Limb (tissue), 2 donors: ENCODE measurements around the gene SDR39U1.

Experiments
- DNase-seq, 2 donors: peaks; one replicate each; pipeline ENCODE4 v3.0.0-alpha.2; 2016; ENCODE audit errors: extremely low spot score in 2 of 2

The SDR39U1 gene

DNA sequence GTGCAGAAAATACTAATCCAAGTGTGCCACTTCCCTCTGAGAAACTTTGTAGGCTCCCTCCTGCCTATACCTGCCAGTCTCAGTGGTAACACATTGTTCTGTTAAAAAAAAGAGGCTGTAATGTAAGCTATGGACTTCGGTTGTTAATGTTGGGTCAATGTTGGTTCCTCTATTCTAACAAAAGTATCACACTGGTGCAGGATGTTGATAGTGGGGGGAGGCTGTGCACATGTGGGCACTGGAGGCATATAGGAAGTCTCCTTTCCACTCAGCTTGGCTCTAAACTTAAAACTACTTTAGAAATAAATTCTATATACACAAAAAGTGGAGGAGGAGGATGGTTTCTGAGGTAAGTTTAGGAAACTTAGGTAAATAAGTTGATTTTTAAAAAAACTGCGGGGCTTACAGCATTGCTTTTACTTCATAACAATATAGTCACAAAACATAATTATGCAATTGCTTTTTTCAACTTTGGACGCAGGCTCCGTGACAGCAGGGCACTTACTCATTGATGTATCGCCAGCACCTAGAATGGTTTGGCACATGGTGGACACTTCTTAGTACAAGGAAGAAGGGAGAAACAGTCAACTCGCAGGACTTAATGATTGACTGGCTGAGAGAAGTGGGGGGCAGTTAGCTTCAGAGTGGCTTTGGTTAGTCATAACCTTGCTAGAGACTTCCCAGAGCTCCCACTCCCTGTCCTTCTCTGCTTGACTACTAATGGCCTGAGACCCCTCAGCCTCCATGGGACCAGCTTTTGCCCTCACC lies 51.7 kb downstream of the SDR39U1 start:
- DNase-seq = no peak
